Measurements from ENCODE around the gene IL12RB1. TPM values are rescaled to one million over a fixed set of nuclear protein-coding genes. Genes with fewer than 3 reads are reported as not detected.
A peak's percentile ranks its signal among the peaks of the same experiment; 100 is the strongest.

Gene IL12RB1
- total and polyA plus RNA-seq, 2 donors: 3.7 to 7.4 TPM

DNA sequence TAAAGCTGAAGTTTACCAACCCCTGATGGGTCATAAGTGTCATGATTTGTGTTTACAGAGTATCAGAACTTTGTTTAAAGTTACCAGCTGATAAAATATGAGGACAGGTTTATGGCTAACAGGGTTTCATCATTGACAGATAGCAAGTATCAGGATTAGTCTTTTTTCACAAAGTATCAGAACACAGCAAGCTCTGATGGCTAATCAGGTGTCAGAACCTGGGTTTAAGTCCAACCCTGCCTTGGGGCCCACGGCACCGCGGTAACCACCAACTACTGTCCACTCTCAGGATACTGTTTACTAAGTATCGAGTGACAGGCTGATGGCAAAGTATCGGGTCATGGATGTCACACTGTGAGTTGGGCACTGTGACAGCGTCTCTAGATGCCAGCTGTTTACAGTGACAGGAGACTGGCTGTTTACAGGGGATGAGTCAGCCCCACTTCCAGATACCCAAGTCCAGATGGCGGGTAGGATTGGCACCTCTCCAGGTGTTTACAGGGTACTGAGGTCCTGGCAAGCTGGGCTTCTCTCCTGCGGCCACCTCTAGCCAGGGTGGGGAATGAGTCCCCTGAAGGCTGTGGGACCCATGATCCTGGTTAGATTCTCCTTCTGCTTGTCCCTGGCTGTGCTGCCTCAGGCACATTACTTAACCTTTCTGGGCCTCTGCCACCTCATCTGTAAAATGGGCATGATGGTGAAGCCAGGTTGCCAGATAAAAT is 57.0 kb downstream of the IL12RB1 start:
- peaks cover 7 to 29% of the 10 kb centered on the region in 2 donors for H3K4me1 ChIP-seq (ENCODE audit: control insufficient read depth in 2 of 2, insufficient read depth in 2 of 2, low read length in 2 of 2)

DNA sequence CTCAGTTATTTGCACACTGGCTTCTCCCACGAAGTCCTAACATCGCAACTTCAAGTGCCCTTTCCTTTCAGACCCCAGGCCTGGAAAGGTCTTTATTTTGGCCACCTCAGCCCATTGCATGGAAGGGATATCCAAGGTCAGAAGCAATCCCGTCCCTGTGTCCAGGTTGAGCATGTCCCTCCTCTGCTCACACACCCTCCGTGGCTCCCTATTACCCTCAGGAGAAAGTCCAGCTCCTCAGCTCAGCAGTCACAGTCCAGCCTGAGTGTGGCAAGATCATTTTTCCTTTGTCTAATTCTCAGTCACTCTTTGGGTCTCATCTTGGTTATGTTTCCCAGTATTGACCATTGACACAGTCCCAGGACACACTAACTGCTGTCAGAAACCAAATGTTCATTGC is 59.6 kb downstream of the IL12RB1 start:
- no peak overlapping the region for H3K4me3 ChIP-seq (ENCODE audit: low read length in 2 of 2)
- peaks cover 0 to 6% of the 10 kb centered on the region in 2 donors for H3K9me3 ChIP-seq (ENCODE audit: control insufficient read depth in 2 of 2, insufficient read depth in 1 of 2, low read length in 1 of 2)
- H3K36me3 ChIP-seq (ENCODE audit: control insufficient read depth in 2 of 2, insufficient read depth in 2 of 2, low read length in 1 of 2): no peaks in the 10 kb centered on the region
- WGBS: 99% methylated on average over 4 of the region's 4 CpGs
- DNase-seq (ENCODE audit: low read depth in 6 of 9, low spot score in 9 of 9): no peak
- H3K27ac ChIP-seq (ENCODE audit: low read depth in 1 of 2, low read length in 1 of 2): no peak overlapping the region
- peaks cover 26 to 52% of the 10 kb centered on the region in 2 donors for H3K4me1 ChIP-seq (ENCODE audit: control insufficient read depth in 2 of 2, insufficient read depth in 2 of 2, low read length in 2 of 2)
- H3K27me3 ChIP-seq (ENCODE audit: control insufficient read depth in 2 of 2, insufficient read depth in 1 of 2, low read length in 1 of 2): no peaks in the 10 kb centered on the region

More for the DNA sequence above, 57.0 kb downstream of the IL12RB1 start:
- no peak for DNase-seq (ENCODE audit: low read depth in 6 of 9, low spot score in 9 of 9)
- H3K27ac ChIP-seq (ENCODE audit: low read depth in 1 of 2, low read length in 1 of 2): peak overlapping the region in 1 of 2 donors; percentile 60
- no peak overlapping the region for H3K4me3 ChIP-seq (ENCODE audit: low read length in 2 of 2)
- H3K27me3 ChIP-seq (ENCODE audit: control insufficient read depth in 2 of 2, insufficient read depth in 1 of 2, low read length in 1 of 2): no peaks in the 10 kb centered on the region
- H3K36me3 ChIP-seq (ENCODE audit: control insufficient read depth in 2 of 2, insufficient read depth in 2 of 2, low read length in 1 of 2): no peaks in the 10 kb centered on the region
- H3K9me3 ChIP-seq (ENCODE audit: control insufficient read depth in 2 of 2, insufficient read depth in 1 of 2, low read length in 1 of 2): no peaks in the 10 kb centered on the region
- WGBS: 93% methylated on average over 8 of the region's 8 CpGs

DNA sequence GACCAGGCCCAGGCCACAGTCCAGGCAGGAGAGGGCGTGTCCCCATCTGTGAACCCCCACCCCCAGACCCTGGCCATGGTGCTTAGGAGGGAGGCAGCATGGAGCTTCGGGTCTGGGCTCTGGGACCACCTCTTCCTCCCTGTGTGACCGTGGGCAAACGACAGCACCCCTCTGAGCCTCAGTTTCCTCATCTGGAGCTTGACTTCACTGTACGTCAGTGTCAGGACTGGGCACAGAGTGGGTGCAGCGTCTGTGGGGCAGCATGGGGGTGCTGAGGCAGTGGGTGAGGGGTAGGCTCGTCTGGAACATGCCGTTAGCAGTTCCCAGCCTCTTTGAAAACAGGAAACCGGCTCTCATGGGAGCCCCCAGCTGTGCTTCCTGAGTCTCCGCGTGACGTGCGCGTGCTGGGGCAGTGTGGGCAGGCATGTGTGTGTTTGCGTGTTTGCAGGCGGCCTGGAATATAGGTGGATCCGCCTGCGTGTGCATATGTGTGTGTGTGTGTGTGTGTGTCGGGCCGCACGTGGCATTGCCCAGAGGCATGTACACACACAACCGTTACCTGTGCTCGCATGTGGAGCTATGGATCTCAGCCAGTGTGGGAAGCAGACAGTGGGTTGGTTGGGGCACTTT is 63.0 kb downstream of the IL12RB1 start:
- Histone ChIP-seq H3K27me3 (ENCODE audit: control insufficient read depth in 2 of 2, insufficient read depth in 1 of 2, low read length in 1 of 2) (no peaks in the 10 kb centered on the region), H3K9me3 (ENCODE audit: control insufficient read depth in 2 of 2, insufficient read depth in 1 of 2, low read length in 1 of 2) (peaks cover 0 to 11% of the 10 kb centered on the region in 2 donors), H3K27ac (ENCODE audit: low read depth in 1 of 2, low read length in 1 of 2) (peak overlapping the region; percentile 98 to 99), H3K4me3 (ENCODE audit: low read length in 2 of 2) (peak overlapping the region; percentile 35 to 39), H3K4me1 (ENCODE audit: control insufficient read depth in 2 of 2, insufficient read depth in 2 of 2, low read length in 2 of 2) (peaks cover 32 to 64% of the 10 kb centered on the region in 2 donors), H3K36me3 (ENCODE audit: control insufficient read depth in 2 of 2, insufficient read depth in 2 of 2, low read length in 1 of 2) (no peaks in the 10 kb centered on the region)
- 5% methylated on average over 23 of the region's 23 CpGs for WGBS
- peak in 8 of 9 donors; percentile 79 to 95 (median 84) for DNase-seq (ENCODE audit: low read depth in 6 of 9, low spot score in 9 of 9)

DNA sequence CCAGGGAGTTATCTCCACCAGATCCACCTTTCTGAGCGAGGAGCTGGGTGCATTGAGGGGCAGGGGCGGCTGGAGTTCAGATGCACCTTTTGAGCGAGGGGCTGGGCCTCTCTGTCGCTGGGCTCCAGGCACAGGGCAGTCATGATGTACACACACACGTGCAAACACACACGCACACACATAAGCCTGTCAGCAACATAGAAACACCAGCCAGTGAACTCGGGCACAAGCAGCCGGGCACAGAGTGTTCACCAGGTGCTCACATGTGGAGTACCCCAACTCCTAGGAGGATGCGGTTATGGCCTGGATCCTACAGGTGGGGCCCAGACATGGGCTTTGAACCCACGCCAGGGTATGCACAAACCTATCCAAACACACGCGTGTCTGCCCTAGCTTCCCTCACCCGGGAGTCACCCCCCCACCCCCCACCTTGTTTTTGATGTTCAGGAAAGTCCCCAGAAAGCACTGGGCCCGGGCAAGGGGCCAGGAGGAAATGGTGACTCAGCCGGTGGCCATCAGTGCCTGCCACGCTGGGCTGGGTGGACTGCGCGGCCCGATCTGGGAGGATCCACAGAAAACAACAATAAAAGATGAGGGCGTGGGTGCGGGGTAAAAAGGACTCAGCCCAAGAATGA is 65.5 kb downstream of the IL12RB1 start:
- H3K4me3 ChIP-seq (ENCODE audit: low read length in 2 of 2): peak overlapping the region in 1 of 2 donors; percentile 0
- H3K27ac ChIP-seq (ENCODE audit: low read depth in 1 of 2, low read length in 1 of 2): peak overlapping the region; percentile 90 to 99
- H3K27me3 ChIP-seq (ENCODE audit: control insufficient read depth in 2 of 2, insufficient read depth in 1 of 2, low read length in 1 of 2): no peaks in the 10 kb centered on the region
- 46% methylated on average over 21 of the region's 21 CpGs for WGBS
- peak in 1 of 9 donors; percentile 62 for DNase-seq (ENCODE audit: low read depth in 6 of 9, low spot score in 9 of 9)
- H3K4me1 ChIP-seq (ENCODE audit: control insufficient read depth in 2 of 2, insufficient read depth in 2 of 2, low read length in 2 of 2): peaks cover 36 to 81% of the 10 kb centered on the region in 2 donors
- no peaks in the 10 kb centered on the region for H3K36me3 ChIP-seq (ENCODE audit: control insufficient read depth in 2 of 2, insufficient read depth in 2 of 2, low read length in 1 of 2)
- peaks cover 0 to 11% of the 10 kb centered on the region in 2 donors for H3K9me3 ChIP-seq (ENCODE audit: control insufficient read depth in 2 of 2, insufficient read depth in 1 of 2, low read length in 1 of 2)

DNA sequence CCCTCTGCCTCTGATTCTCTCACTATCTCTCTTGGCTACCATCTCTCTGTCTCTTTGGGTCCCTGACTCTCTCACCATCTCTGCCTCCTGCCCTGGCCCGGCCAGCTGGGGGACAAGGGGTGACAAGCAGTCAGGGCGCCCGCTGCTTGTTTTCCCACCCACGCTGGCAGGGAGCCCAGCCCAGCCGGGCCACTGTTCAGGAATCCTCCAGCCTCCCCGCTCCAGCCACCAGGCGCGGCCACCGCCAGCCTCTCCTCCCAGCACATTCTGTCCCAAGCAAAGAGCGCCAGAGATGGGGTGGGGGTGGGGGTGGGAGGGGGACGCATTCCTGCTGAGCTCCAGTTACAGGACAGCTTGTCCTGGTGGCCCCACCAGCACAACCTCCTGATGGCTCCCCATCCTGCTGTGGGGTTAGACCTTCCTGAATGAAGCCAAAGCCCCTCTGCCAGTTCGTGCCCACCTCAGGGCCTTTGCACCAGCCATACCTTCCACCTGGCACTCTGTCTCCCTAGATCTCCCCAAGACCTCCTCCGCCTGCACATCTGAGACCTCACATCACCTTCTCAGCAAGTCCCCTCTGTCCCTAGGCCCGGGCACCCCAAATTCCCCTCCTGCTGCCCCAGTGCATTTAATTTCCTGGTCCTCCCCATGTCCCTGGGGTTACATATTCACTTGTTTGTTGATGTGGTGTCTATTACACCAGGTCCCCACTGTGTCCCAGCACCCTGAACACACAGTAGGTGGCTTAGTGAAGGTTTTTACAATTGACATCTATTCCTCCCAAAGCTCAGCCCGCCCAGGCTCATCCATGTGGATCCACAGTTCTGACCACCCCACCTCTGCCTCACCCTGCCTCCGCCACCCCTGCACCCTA is 66.3 kb downstream of the IL12RB1 start:
- H3K27ac ChIP-seq (ENCODE audit: low read depth in 1 of 2, low read length in 1 of 2): peak overlapping the region; percentile 71 to 99
- DNase-seq (ENCODE audit: low read depth in 6 of 9, low spot score in 9 of 9): no peak
- peaks cover 0 to 11% of the 10 kb centered on the region in 2 donors for H3K9me3 ChIP-seq (ENCODE audit: control insufficient read depth in 2 of 2, insufficient read depth in 1 of 2, low read length in 1 of 2)
- H3K4me1 ChIP-seq (ENCODE audit: control insufficient read depth in 2 of 2, insufficient read depth in 2 of 2, low read length in 2 of 2): peaks cover 39 to 84% of the 10 kb centered on the region in 2 donors
- H3K27me3 ChIP-seq (ENCODE audit: control insufficient read depth in 2 of 2, insufficient read depth in 1 of 2, low read length in 1 of 2): no peaks in the 10 kb centered on the region
- H3K4me3 ChIP-seq (ENCODE audit: low read length in 2 of 2): no peak overlapping the region
- WGBS: 85% methylated on average over 16 of the region's 16 CpGs
- peaks cover 0 to 3% of the 10 kb centered on the region in 2 donors for H3K36me3 ChIP-seq (ENCODE audit: control insufficient read depth in 2 of 2, insufficient read depth in 2 of 2, low read length in 1 of 2)

DNA sequence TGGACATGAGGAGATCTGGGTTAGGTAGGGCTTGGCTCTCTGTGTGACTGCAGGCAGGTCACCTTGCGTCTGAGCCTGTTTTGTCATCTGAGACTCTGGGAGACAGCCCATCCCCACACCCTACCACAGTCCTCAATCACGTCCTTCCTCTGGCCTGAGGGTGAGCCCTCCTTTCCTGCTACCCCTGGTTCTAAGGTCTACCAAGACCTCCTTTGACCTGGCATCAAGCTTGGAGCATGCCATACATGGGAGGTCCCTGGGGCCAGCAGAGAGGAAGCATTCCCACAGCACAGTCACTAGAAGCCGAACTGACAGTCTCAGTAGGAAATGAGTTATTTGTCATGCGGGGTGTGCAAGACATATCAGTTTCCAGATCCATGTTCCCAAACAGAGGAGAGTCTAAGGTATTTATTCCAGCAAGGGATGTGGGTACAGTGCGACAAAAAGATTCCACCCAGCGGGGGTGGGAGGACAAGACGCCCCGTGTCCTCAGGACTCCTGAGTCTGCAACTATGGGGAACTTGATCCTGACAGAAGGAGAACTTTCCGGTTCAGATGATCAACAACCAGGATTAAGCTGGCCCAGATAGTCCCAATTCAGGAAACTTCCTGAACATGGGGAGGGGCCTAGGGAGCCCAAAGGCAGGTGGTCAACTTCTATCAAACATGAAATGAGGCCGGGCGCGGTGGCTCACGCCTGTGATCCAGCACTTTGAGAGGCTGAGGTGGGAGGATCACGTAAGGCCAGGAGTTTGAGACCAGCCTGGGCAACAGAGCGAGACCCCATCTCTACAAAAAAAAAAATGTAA is 69.3 kb downstream of the IL12RB1 start:
- Histone ChIP-seq H3K4me1 (ENCODE audit: control insufficient read depth in 2 of 2, insufficient read depth in 2 of 2, low read length in 2 of 2) (peaks cover 38 to 79% of the 10 kb centered on the region in 2 donors), H3K27ac (ENCODE audit: low read depth in 1 of 2, low read length in 1 of 2) (peak overlapping the region; percentile 50 to 71), H3K36me3 (ENCODE audit: control insufficient read depth in 2 of 2, insufficient read depth in 2 of 2, low read length in 1 of 2) (peaks cover 14 to 23% of the 10 kb centered on the region in 2 donors), H3K9me3 (ENCODE audit: control insufficient read depth in 2 of 2, insufficient read depth in 1 of 2, low read length in 1 of 2) (peaks cover 0 to 8% of the 10 kb centered on the region in 2 donors), H3K27me3 (ENCODE audit: control insufficient read depth in 2 of 2, insufficient read depth in 1 of 2, low read length in 1 of 2) (no peaks in the 10 kb centered on the region), H3K4me3 (ENCODE audit: low read length in 2 of 2) (no peak overlapping the region)
- no peak for DNase-seq (ENCODE audit: low read depth in 6 of 9, low spot score in 9 of 9)
- 83% methylated on average over 15 of the region's 15 CpGs for WGBS

DNA sequence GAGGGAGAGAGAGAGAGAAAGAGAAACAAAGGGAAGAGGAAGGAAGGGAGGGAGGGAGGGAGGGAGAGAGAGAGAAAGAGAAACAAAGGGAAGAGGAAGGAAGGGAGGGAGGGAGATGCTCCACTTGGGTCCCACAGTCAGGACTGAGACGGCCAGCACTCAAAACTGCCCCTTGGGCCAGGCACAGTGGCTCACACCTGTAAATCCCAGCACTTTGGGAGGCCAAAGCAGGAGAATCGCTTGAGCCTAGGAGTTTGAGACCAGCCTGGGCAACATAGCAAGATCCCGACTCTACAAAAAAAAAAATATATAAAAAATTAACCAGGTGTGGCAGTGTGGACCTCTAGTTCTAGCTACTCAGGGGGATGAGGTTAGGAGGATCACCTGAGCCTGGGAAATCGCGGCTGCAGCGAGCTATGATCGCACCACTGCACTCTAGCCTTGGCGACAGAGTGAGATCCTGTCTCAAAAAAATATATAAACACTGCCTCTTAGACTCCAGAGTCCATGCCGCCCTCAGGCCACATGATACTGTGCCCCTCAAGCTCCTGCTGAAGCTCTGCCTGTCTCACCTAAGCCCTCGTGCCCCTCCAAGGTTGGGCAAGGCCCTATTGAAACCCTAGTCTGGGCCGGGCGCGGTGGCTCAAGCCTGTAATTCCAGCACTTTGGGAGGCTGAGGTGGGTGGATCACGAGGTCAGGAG is 70.4 kb downstream of the IL12RB1 start:
- Histone ChIP-seq H3K4me1 (ENCODE audit: control insufficient read depth in 2 of 2, insufficient read depth in 2 of 2, low read length in 2 of 2) (peaks cover 27 to 68% of the 10 kb centered on the region in 2 donors), H3K9me3 (ENCODE audit: control insufficient read depth in 2 of 2, insufficient read depth in 1 of 2, low read length in 1 of 2) (peaks cover 0 to under 1% of the 10 kb centered on the region in 2 donors), H3K36me3 (ENCODE audit: control insufficient read depth in 2 of 2, insufficient read depth in 2 of 2, low read length in 1 of 2) (peaks cover 17 to 31% of the 10 kb centered on the region in 2 donors), H3K27me3 (ENCODE audit: control insufficient read depth in 2 of 2, insufficient read depth in 1 of 2, low read length in 1 of 2) (no peaks in the 10 kb centered on the region), H3K27ac (ENCODE audit: low read depth in 1 of 2, low read length in 1 of 2) (peak overlapping the region in 1 of 2 donors; percentile 64), H3K4me3 (ENCODE audit: low read length in 2 of 2) (no peak overlapping the region)
- no peak for DNase-seq (ENCODE audit: low read depth in 6 of 9, low spot score in 9 of 9)
- 91% methylated on average over 14 of the region's 14 CpGs for WGBS
